HG02588 (cell line): Measurements from ENCODE around the gene MOV10.
"Not testable (repeated sequence)": the region's sequence is repeated elsewhere in the genome, so short reads cannot be mapped to it uniquely, and the experiment has no call there.

ENCODE experiments used
- ATAC-seq: cut with Tn5 transposase; IDR thresholded peaks from one replicate; pipeline ENCODE4 v1.9.1; 2021; ENCODE audit warnings: mild to moderate bottlenecking, moderate library complexity; ENCODE audit not compliant: unreplicated experiment

Gene MOV10, protein sequence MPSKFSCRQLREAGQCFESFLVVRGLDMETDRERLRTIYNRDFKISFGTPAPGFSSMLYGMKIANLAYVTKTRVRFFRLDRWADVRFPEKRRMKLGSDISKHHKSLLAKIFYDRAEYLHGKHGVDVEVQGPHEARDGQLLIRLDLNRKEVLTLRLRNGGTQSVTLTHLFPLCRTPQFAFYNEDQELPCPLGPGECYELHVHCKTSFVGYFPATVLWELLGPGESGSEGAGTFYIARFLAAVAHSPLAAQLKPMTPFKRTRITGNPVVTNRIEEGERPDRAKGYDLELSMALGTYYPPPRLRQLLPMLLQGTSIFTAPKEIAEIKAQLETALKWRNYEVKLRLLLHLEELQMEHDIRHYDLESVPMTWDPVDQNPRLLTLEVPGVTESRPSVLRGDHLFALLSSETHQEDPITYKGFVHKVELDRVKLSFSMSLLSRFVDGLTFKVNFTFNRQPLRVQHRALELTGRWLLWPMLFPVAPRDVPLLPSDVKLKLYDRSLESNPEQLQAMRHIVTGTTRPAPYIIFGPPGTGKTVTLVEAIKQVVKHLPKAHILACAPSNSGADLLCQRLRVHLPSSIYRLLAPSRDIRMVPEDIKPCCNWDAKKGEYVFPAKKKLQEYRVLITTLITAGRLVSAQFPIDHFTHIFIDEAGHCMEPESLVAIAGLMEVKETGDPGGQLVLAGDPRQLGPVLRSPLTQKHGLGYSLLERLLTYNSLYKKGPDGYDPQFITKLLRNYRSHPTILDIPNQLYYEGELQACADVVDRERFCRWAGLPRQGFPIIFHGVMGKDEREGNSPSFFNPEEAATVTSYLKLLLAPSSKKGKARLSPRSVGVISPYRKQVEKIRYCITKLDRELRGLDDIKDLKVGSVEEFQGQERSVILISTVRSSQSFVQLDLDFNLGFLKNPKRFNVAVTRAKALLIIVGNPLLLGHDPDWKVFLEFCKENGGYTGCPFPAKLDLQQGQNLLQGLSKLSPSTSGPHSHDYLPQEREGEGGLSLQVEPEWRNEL

DNA sequence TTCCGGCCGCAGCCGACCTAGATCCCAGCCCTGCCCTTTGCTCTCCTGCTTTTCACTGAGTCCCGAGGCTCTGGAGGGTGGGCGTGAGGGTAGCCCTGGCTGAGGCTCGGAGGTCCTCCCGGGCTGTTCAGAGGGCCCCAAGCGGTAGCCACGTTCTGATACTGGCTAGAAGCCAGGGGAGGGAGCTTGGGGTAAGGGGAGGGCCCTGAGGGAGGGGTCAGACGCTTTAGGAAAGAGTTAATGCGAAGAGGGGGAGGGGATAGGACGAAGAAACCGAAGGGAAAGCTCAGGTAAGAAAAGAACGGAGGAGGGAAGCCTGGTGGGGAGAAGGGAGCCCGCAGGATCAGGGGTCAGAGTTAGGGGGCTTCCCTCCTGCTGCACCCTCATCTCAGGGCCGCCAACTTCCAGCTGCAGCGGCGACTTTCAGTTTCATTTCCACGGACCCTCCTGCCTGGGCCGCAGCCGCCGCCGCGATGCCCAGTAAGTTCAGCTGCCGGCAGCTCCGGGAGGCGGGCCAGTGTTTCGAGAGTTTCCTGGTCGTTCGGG lies at the start of gene MOV10:
MOV10 (plus strand) TSS at position 220 of the 546 bp plus-strand sequence; CDS start at position 474, 254 bp downstream.
- peak; percentile 62 for ATAC-seq

DNA sequence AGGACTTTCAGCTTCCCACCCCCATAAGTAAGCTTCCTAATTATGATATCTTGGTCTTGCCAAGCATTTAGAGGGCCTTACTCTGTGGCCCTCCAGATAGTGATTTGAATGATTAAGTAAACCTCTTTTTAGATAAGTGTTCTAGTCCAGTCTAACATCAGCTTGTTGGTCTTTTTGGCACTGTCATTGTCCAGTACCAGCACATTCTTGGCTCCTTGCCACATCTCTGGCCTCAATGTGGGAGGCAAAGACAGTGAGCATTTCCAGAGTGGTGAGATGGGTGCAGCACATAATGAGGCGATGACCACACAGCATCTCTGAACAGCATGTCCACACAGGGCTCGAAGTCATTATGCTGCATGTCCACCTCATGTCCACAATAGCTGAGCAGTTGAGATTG lies 48.8 kb upstream of the MOV10 start:
- no peak for ATAC-seq

DNA sequence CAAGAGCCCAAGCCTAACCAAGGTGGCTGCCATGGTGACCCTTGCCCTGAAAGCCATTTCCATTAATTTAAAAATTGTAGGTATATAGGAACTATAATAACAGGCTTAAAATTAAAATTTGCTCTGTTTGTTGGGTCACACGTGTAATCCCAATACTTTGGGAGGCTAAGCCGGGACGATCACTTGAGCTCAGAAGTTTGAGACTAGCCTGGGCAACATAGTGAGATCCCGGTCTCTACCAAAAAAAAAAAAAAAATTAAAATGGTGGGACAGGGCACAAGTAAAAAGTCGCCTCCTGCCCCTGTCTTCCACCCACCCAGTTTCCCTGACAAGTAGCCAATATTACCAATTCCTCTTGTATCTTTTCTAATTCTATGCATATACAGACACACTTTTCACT lies 48.3 kb upstream of the MOV10 start:
- ATAC-seq, result no peak

DNA sequence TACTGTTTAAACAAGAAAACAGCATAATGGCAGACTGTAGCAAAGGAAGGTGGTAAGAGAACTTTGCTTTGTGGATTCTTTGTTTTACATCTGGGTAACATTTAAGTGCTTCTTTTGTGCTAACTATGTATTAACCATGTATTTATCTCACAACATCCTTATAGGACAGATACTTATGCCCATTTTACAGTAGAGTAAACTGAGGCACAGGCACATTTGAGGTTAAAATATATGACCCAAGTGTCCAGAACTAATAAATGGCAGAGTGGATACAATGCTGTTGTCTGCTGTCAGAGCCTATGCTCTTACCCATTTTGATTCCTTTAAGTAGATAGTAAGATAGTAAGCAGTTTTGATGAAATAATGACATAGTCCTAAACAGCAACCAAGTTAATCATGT lies 47.6 kb upstream of the MOV10 start:
- ATAC-seq, result no peak

DNA sequence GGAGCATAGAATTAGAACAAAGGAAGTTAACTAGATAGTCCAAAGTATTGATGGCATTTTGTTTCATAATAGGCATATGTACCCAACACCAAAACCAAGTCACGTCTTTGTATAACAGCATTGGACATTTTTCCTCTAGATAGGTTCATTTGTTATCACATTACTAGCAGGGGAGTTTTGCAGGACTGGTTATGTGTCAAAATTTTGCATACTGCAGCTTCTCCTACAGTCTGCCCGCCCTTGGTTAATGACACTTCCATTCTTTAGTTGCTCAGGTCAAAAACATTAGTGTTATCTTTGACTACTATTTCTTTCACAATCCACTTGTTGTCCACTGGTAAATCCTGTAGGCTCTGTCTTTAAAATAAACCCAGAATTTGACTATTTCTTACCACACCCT lies 45.9 kb upstream of the MOV10 start:
- ATAC-seq, result no peak

DNA sequence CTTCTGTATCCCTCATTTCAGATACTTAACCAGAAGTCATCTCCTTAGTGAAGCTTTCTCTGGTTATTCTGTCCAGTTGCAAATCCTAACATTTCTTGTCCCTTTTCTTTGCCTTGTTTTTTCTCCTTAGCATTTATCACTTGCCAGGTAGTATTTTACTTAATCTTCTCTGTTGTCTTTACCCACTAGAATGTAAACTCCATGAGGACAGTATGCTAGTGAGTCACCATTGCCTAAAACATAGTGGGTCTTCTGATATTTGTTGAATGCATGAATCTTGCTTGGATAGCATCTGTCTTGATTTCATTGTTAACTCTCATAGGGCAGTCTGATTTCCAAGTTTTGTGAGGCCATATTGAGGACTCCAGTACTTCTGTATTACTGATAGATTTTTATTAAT lies 45.2 kb upstream of the MOV10 start:
- no peak for ATAC-seq

DNA sequence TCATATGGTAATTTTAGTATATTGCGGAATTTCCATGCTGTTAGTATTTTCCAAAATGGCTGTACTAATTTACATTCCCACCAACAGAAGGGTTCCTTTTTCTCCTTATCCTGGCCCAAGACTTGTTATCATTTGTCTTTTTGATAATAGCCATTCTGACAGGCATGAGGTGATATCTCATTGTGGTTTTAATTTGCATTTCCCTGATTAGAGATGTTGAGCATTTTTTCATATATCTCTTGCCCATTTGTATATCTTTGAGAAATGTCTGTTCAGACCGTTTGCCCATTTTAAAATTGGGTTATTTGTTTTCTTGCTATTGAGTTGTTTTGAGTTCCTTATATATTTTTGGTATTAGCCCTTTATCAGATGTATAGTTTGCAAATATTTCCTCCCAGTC lies 40.8 kb upstream of the MOV10 start:
- no peak for ATAC-seq

DNA sequence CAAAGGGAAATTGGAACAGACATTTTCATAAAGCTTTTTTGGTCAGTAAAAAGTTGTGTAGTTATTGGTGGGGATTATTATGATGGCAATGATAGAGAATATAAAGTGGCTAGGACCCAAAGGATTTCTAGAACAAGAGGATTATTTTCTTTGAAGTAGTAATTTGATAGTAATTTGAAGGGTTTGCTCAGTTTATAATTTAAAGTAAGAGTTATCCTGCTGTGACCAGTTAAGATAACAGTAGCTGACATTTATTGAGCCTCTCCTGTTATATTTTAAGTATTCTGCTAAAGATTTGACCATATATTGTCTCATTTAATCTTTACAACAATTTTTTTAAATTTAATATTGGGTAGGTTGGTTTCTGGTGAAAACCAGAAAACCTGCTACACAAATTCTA lies 40.1 kb upstream of the MOV10 start:
- no peak for ATAC-seq

DNA sequence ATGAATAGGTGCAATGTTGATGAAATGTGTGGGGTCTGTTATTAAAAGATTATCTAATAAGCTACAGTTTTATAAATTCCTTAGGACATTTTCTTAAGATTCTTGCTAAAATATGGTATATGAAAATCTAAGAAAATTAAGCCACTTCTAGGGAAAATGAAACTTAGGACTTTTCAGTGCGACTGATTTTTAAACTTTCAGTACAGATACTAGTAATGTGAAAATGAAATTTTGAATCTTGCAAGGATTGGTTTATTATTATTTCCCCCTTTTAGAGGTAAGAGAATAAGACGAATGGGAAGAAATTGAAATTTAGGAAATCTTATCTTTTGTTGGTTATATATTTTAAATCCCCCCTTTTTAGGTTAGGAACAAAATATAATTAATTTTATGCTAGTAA lies 38.4 kb upstream of the MOV10 start:
- no peak for ATAC-seq

DNA sequence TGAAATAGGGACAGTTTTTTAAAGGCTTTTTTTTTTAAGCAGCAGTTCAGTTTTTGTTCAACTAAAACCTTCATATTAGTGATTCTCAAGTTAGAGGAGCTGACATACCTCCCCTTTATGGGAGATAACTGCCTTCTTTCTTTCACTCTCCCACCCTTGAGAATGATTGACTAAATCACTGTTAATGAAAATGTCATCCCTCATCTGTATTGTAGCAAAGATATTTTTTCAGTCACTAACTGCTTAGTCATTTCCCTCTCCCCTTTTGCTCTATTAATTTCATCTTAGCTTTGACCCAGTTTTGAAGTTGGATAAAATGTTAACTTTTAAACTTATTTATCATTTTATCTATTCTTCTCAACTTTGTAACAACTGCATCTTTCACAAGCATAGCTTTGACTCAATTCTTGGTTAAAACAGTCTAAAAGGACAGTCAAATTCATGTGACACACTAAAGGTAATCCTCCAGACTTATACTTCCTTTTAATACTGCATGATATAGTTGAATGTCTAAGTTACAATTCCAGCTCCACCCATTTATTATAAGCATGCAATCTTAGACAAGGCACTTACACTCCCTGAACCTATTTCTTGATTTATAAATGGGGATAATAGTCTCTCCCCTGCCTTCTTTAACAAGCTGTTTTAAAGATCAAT lies 37.7 kb upstream of the MOV10 start:
- ATAC-seq, result no peak

DNA sequence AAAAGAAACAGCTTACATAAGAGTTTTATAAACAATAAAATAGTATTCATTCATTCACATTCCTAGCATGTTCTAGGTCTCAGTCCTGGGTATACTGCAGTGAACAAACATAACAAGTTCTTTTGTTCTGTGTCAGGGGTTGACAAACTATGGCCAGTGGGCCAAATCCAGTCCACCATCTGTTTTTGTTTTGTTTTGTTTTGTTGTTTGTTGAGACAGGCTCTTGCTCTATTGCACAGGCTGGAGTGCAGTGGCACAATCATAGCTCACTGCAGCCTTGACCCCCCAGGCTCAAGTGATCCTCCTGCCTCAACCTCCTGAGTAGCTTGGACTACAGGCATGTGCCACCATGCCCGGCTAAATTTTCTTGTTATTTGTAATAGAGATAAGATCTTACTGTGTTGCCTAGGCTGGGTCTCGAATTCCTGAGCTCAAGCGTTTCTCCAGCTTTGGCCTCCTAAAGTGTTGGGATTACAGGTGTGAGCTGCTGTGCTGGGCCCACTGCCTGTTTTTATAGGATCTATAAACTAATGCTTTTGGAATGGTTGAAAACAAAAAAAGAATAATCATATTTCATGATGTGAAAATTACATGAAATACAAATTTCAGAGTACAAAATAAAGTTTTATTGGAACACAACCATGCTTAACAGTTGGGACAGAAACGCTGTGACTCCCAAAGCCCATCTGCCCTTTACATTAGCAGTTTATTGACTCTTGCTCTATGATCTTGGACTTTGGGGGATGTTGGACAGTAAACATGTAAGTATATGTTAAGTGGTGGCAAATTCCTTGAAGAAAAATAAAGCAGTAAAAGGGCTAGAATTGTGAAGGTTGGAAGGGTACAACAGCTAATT lies 37.0 kb upstream of the MOV10 start:
- no peak for ATAC-seq

DNA sequence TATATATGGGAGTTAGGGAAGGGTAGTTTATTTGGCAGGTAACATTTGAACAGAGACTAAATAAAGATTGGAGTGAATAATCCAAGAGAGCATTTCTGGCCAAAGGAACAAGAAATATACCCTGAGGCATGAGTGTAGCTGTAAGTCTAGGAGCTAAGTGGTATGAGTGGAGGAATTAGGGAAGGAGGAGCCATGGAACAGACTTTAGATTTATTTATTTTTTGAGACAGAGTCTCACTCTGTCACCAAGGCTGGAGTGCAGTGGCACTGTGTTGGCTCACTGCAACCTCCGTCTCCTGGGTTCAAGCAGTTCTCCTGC lies 36.4 kb upstream of the MOV10 start:
- ATAC-seq, result no peak

DNA sequence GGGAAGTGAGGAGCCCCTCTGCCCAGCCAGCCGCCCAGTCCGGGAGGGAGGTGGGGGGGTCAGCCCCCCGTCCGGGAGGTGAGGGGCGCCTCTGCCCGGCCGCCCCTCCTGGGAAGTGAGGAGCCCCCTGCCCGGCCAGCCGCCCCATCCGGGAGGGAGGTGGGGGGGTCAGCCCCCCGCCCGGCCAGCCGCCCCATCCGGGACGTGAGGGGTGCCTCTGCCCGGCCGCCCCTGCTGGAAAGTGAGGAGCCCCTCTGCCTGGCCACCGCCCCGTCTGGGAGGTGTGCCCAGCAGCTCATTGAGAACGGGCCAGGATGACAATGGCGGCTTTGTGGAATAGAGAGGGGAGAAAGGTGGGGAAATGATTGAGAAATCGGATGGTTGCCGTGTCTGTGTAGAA lies 34.0 kb upstream of the MOV10 start:
- ATAC-seq, result not testable (repeated sequence)

DNA sequence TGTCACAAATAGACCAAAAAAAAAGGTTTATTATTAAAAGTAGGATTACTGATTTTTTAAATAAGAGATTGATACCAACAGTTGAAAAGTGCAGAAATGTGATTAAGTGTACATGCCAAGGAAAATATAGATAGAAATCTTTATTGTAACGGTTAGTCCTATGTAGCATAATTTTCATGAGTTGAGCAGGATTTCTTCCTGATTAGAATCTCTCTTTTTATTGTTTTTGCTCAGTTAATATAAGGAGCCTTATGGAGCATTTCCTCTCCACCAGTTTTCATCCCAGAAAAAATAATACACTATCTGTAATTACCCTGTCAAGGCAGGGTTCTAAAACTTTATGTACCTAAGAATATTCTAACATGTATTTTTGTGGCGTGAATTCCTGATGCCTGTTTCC lies 31.4 kb upstream of the MOV10 start:
- ATAC-seq, result no peak

DNA sequence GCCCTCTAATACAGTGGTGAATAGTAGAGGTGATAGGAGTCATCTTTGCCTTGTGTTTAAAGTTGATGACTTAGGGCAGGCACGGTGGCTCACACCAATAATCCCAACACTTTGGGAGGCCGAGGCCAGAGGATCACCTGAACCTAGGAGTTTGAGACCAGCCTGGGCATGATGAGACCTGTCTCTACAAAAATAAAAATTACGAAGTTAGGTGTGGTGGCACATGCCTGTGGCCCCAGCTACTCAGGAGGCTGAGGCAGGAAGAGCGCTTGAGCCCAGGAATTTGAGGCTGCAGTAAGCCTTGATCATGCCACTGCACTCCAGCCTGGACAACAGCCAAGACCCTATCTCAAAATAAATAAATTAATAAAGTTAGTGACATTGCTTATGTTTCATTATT lies 28.2 kb upstream of the MOV10 start:
- no peak for ATAC-seq

DNA sequence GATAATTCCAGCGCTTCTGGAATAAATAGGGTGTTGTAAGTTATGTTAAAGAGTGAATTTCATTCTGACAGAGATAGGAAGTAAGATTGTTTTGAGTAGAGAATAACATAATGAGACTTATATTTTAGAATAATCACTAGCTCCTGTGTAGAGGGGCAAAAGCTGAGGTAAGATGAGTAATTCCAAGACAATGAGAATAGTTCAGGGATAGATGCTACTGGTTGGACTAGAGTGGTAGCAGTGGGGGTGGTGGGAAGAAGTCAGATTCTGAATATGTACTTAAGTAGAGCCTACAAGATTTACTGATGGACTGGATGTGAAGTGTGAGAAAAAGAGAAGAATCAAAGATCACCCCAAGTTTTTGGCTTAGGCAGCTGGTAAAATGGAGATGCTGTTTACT lies 23.3 kb upstream of the MOV10 start:
- no peak for ATAC-seq

DNA sequence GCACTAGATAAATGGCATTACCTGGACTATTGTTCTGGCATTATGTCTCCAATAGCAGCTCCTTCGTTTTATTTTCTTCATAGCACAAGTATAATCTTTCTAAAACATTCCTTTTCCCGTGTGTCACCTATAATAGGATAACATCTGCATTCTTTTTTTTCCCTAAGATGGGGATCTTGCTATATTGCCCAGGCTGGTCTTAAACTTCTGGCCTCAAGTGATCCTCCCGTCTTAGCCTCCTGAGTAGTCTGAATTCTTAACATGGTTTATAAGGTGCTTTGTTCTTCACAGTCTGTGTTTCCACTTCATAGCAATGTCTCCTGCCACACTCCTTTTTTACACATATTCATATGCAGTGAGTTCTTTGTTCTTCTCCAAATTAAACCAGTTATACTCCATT lies 8.6 kb upstream of the MOV10 start:
- ATAC-seq, result no peak

DNA sequence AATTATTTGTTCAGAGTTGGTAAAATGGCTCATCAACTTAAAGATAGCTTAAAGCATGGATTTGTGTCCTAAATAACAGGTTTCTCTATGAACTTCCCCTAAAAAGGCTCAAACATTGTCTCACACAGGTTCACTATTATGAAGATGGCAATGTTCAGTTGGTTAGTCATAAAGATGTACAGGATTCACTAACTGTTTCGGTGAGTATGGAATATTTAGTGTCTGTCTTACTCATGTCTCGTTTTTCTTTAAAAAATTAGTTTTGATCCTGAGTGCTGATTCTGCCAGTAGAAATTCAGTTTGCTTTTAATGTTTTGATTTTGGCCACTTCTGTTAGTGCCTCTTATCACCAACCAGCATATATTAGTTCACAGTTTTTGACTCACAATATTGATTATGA lies 7.5 kb upstream of the MOV10 start:
- ATAC-seq, result no peak

DNA sequence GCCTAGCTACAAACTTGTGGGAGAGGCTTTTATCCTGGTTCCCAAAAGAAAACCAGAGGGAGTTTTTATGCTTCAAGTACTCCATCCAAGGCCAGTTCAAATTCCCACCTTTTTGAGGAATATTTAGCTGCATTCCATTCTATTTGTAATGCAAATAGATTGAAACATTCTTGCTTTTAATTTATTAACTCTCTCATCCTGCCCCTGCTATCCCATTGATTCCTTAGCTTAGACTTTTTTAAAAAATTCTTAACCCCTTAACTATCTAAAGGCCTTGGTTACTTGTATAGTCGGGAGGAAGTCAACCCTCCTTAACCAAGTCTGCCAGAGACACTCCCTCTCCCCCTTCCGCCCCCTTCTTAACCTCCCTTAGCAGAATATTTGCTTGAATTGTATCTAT lies 2.5 kb upstream of the MOV10 start:
- no peak for ATAC-seq

DNA sequence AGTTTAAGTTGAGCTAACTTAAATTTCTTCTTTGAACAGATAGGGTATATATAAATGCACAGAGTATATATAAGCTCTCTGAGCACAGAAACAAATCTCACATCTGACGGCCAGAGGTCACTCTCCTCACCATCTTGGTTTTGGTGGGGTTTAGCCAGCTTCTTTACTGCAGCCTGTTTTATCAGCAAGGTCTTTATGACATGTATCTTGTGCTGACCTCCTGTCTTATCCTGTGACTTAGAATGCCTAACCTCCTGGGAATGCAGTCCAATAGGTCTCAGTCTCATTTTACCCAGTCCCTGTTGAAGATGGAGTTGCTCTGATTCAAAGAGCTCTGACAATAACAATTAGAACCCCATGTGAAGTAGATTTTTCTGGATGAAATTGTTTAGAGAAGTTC lies 1.6 kb upstream of the MOV10 start:
- ATAC-seq, result no peak
